ENCODE results near the gene RAB5A. TPM values are rescaled to one million over a fixed set of nuclear protein-coding genes. Genes with fewer than 3 reads are reported as not detected.

Gene RAB5A
- total and polyA plus RNA-seq, 8 donors, result 16.0 to 30.2 (median 21.0) TPM

DNA sequence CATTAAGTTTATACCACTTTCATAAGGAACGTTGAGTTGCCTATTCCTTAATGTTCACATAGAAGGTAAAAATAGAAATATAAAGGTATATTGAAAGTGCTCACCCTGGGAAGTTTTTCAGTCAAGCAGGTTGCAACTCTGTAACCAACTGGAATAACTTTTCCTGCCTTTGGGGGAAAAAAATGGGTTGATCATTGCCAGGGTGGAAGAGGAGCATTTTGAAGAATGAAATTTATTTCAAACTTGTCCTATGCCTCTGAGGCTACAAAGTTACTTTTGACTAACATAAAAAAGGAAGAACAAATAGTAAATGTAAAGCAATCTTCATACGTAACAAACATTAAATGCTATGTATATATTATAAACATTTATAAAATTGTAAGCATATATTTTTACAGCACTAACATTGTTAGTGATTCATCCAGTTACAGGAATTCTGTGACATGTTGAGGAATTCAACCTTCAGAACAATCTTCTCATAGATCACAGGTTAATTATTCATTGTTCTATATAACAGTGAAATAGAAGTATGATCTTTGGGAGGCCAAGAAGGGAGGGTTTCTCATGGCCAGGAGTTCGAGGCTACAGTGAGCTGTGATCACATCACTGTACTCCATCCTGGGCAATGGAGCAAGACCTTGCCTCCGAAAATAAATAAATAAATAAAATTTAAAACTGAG is 26.4 kb upstream of the RAB5A start:
- Histone ChIP-seq H3K27ac (no peak overlapping the region), H3K36me3 (no peaks in the 10 kb centered on the region), H3K27me3 (no peaks in the 10 kb centered on the region), H3K9me3 (no peaks in the 10 kb centered on the region), H3K4me1 (no peaks in the 10 kb centered on the region), H3K4me3 (no peak overlapping the region)
- TF ChIP-seq, protein P1, sequence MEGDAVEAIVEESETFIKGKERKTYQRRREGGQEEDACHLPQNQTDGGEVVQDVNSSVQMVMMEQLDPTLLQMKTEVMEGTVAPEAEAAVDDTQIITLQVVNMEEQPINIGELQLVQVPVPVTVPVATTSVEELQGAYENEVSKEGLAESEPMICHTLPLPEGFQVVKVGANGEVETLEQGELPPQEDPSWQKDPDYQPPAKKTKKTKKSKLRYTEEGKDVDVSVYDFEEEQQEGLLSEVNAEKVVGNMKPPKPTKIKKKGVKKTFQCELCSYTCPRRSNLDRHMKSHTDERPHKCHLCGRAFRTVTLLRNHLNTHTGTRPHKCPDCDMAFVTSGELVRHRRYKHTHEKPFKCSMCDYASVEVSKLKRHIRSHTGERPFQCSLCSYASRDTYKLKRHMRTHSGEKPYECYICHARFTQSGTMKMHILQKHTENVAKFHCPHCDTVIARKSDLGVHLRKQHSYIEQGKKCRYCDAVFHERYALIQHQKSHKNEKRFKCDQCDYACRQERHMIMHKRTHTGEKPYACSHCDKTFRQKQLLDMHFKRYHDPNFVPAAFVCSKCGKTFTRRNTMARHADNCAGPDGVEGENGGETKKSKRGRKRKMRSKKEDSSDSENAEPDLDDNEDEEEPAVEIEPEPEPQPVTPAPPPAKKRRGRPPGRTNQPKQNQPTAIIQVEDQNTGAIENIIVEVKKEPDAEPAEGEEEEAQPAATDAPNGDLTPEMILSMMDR (IDR thresholded peaks at IDR 0.05), result no peak
- FAIRE-seq, result no peak
- no peak for ATAC-seq
- intact Hi-C loops (cut with DNase I), result no loop called here
- DNase-seq, result no peak
- WGBS, 2 donors, result 59 to 60% methylated on average over 4 of the region's 4 CpGs

DNA sequence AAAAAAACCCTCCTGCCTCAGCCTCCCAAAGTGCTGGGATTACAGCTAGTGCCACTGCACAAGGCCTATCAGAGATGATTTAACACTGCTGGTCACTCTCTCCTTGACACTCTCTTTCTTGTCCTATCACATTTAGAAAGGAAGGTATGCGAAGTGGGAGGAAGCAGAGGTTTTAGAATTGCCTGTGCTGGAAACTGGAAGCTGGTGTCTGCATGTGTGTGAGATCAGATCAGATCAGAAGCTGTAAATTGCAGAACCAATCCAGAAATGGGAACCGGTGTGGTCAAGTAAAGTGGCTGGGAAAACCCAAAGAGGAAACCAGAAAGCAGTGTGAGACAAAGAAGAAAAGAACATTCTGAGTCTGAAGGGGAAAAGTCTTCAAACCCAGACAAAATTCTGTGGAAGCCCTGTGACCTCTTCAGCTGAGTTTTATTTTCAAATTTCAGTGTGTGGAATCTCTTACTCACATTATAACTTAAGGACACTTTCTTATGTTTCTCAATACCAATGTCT is 15.7 kb upstream of the RAB5A start:
- no peak overlapping the region for H3K27ac ChIP-seq
- no peaks in the 10 kb centered on the region for H3K4me1 ChIP-seq
- no peak for FAIRE-seq
- H3K4me3 ChIP-seq, result no peak overlapping the region
- WGBS, 2 donors, result 74 to 79% methylated on average over 2 of the region's 2 CpGs
- ATAC-seq, result peak in 2 of 4 donors; percentile 50 to 73
- no peaks in the 10 kb centered on the region for H3K27me3 ChIP-seq
- no peaks in the 10 kb centered on the region for H3K36me3 ChIP-seq
- intact Hi-C loops (cut with DNase I), result no loop called here
- no peak for DNase-seq
- no peaks in the 10 kb centered on the region for H3K9me3 ChIP-seq
- TF ChIP-seq, protein P1 (IDR thresholded peaks at IDR 0.05), result no peak

GRCh38 chr3:19931767-19932188 is 15.1 kb upstream of the RAB5A start:
- 69 to 71% methylated on average over 1 of the region's 1 CpG for WGBS, 2 donors
- no peak overlapping the region for H3K4me3 ChIP-seq

DNA sequence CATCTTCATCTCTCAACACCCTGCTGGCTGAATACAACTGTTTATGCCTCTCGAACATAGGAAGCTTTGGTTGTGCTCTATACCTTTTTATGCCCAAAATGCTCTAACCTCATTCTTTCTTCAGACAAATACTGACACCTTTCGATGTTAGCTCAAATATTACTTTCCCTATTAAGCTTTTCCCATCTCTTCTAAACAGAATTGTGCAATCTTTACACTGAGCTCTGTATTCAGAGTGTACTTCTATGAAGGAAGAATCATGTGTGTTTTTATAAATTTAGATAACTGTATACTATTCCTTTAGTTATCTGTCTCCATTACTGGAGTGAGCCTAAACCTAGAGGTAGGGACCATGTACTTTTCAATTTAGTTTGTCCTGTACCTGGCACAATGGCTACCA is 14.5 kb upstream of the RAB5A start:
- H3K27me3 ChIP-seq, result no peaks in the 10 kb centered on the region
- 71 to 78% methylated on average over 2 of the region's 2 CpGs for WGBS, 2 donors
- no peaks in the 10 kb centered on the region for H3K36me3 ChIP-seq
- no peak for FAIRE-seq
- no peak for DNase-seq
- no peak overlapping the region for H3K4me3 ChIP-seq
- ATAC-seq, result no peak
- no peaks in the 10 kb centered on the region for H3K4me1 ChIP-seq
- no peak overlapping the region for H3K27ac ChIP-seq
- no peaks in the 10 kb centered on the region for H3K9me3 ChIP-seq
- intact Hi-C loops (cut with DNase I), result no loop called here
- TF ChIP-seq, protein P1 (IDR thresholded peaks at IDR 0.05), result no peak

More at GRCh38 chr3:19931767-19932188, 15.1 kb upstream of the RAB5A start:
- no peak overlapping the region for H3K27ac ChIP-seq
- no peaks in the 10 kb centered on the region for H3K9me3 ChIP-seq
- ATAC-seq (peak in 1 of 4 donors; percentile 19), FAIRE-seq (no peak), DNase-seq (no peak)
- H3K36me3 ChIP-seq, result no peaks in the 10 kb centered on the region
- H3K27me3 ChIP-seq, result no peaks in the 10 kb centered on the region
- intact Hi-C loops (cut with DNase I), result no loop called here
- no peaks in the 10 kb centered on the region for H3K4me1 ChIP-seq
- TF ChIP-seq, protein P1 (IDR thresholded peaks at IDR 0.05), result no peak

DNA sequence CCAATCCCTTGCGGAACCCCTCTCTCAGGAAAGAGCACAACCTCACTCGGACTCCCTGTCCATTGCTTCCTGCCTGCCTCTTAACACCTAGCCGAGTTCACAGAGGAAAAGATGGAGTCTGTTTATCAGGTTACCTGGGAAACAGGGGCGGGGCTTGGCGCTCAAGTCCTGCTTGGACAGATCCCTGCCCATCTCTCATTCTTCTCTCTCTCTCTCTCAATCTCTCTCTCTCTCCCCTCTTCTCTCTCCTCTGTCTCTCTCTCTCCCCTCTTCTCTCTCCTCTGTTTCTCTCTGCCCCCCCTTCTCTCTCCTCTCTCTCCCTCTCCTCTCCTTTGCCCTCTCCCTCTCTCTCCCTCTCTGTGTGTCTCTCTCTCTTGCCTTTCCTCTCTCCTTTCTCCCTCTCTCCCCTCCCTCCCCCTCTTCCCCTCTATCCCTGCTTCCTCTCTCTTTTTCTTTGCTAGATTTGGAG is 12.8 kb upstream of the RAB5A start, which contains the start of gene EFHB:
Gene EFHB (minus strand): TSS at position 120 of the 469 bp plus-strand sequence. CDS start 199 bp downstream, outside the sequence.
- Histone ChIP-seq H3K4me3 (no peak within 1 kb of the TSS), H3K4me1 (no peaks in the 10 kb centered on the region), H3K27ac (no peak within 1 kb of the TSS), H3K27me3 (no peaks in the 10 kb centered on the region), H3K9me3 (no peaks in the 10 kb centered on the region), H3K36me3 (no peaks in the 10 kb centered on the region)
- intact Hi-C loops (cut with DNase I), result no loop called here
- 29 to 32% methylated on average over 5 of the region's 5 CpGs for WGBS, 2 donors
- TF ChIP-seq, protein P1 (IDR thresholded peaks at IDR 0.05), result no peak
- FAIRE-seq, result no peak
- DNase-seq, result peak in 5 of 6 donors; percentile 25 to 66 (median 41)
- peak in 3 of 4 donors; percentile 60 to 77 (median 72) for ATAC-seq
